Endothelial cell of umbilical vein (primary cell): ENCODE data around the gene GRM7. TPM values are rescaled to one million over a fixed set of nuclear protein-coding genes. Genes with fewer than 3 reads are reported as not detected.

Experiments used
- BruUV-seq: library from RNA; stranded (reverse); fragments of 400-500 nt; replicated peaks from 2 replicates; lab custom pipeline; 2021; lab: Mats Ljungman, UMichigan
- CTCF ChIA-PET: fragments of 300-600, 350-600 bp; sonication (Branson Sonifier 250); formaldehyde crosslinking; loops from one replicate; lab custom pipeline; 2021; ENCODE audit warnings: antibody characterized with exemption, inconsistent platforms; lab: Charles Lee
- POLR2A ChIA-PET: fragments of 300-600, 350-600 bp; sonication (Branson Sonifier 250); formaldehyde crosslinking; loops from one replicate; lab custom pipeline; 2021; ENCODE audit warnings: antibody characterized with exemption, inconsistent platforms; lab: Charles Lee
- DNase-seq: peaks from one replicate; pipeline ENCODE4 v3.0.0-alpha.2; 2011; ENCODE audit warnings: low read depth, low spot score
- FAIRE-seq: peaks from 2 replicates; lab custom pipeline; 2011; peaks lifted over from hg19 to GRCh38; lab: Jason Lieb, UNC
- H2AFZ ChIP-seq: 2 replicates; pipeline ENCODE4 v1.6.0; 2012; ENCODE audit warnings: low read depth, low read length, control low read depth, inconsistent platforms
- H3K27ac ChIP-seq: 2 replicates; pipeline ENCODE4 v1.5.1; 2011; ENCODE audit warnings: low read depth, mild to moderate bottlenecking, control low read depth, low read length, moderate library complexity; ENCODE audit not compliant: insufficient read depth
- H3K27me3 ChIP-seq, 2 experiments: 2 replicates each; pipeline versions ENCODE4 v1.6.0 to v1.6.1; 2011; ENCODE audit warnings: low read length in 2 of 2, mixed read lengths in 1 of 2; ENCODE audit not compliant: control insufficient read depth in 2 of 2, insufficient read depth in 2 of 2
- H3K36me3 ChIP-seq, 2 experiments: 2 replicates in 1 of 2; 3 replicates in 1 of 2; pipeline ENCODE4 v1.5.1; 2011; ENCODE audit warnings: low read length in 2 of 2, mild to moderate bottlenecking in 1 of 2, moderate library complexity in 1 of 2; ENCODE audit not compliant: control insufficient read depth in 2 of 2, insufficient read depth in 2 of 2; ENCODE audit errors: extremely low read depth in 1 of 2
- H3K4me1 ChIP-seq: 3 replicates; pipeline ENCODE4 v1.5.1; 2011; ENCODE audit warnings: mild to moderate bottlenecking, low read length; ENCODE audit not compliant: control insufficient read depth, insufficient read depth; ENCODE audit errors: extremely low read depth
- H3K4me2 ChIP-seq: 2 replicates; pipeline ENCODE4 v1.6.1; 2011; ENCODE audit warnings: low read length, control low read depth, mixed read lengths; ENCODE audit not compliant: insufficient read depth
- H3K4me3 ChIP-seq, 3 experiments: fragments of 200-600 bp in 1 of 3; sonication (generic), shearing (Covaris generic) in 1 of 3; replicated peaks in 1 of 3; 2 replicates each; pipeline ENCODE4 v1.5.1; 2011 to 2016; ENCODE audit warnings: control low read depth in 3 of 3, low read length in 3 of 3, mild to moderate bottlenecking in 2 of 3, inconsistent platforms in 1 of 3, low read depth in 1 of 3, moderate library complexity in 1 of 3; ENCODE audit not compliant: insufficient read depth in 1 of 3
- H3K79me2 ChIP-seq: 2 replicates; pipeline ENCODE4 v1.6.0; 2012; ENCODE audit warnings: low read length, inconsistent platforms; ENCODE audit not compliant: control insufficient read depth, insufficient read depth
- H3K9ac ChIP-seq: replicated peaks from 2 replicates; pipeline ENCODE3; 2011; ENCODE audit warnings: low read length, control low read depth; ENCODE audit not compliant: insufficient read depth; ENCODE audit errors: extremely low read depth
- H3K9me1 ChIP-seq: replicated peaks from 3 replicates; pipeline ENCODE4 v1.6.0; 2011; ENCODE audit warnings: mild to moderate bottlenecking, low read length; ENCODE audit not compliant: control insufficient read depth, insufficient read depth; ENCODE audit errors: extremely low read depth
- H3K9me3 ChIP-seq: replicated peaks from 2 replicates; pipeline ENCODE4 v1.5.1; 2012; ENCODE audit warnings: low read length, inconsistent platforms; ENCODE audit not compliant: control insufficient read depth, insufficient read depth
- H4K20me1 ChIP-seq: replicated peaks from 2 replicates; pipeline ENCODE3; 2011; ENCODE audit warnings: mild to moderate bottlenecking, low read length; ENCODE audit not compliant: control insufficient read depth, insufficient read depth; ENCODE audit errors: extremely low read depth
- CTCF ChIP-seq, 2 donors: IDR thresholded peaks; 1 replicate in 1 of 2; 2 replicates in 1 of 2; pipeline ENCODE4 v1.5.1; 2011; ENCODE audit warnings: low read length in 2 of 2, mild to moderate bottlenecking in 2 of 2, moderate library complexity in 2 of 2, control low read depth in 1 of 2, inconsistent platforms in 1 of 2, low read depth in 1 of 2; ENCODE audit not compliant: insufficient read depth in 1 of 2; ENCODE audit errors: extremely low read depth in 1 of 2
- EZH2 ChIP-seq: IDR thresholded peaks from 2 replicates; pipeline ENCODE4 v1.6.1; 2012; ENCODE audit warnings: borderline replicate concordance, low read depth, mild to moderate bottlenecking, moderate library complexity, low read length, inconsistent platforms; ENCODE audit not compliant: severe bottlenecking
- FOS ChIP-seq: IDR thresholded peaks from 2 replicates; pipeline ENCODE4 v1.6.1; 2011; ENCODE audit warnings: mild to moderate bottlenecking, low read length, moderate library complexity, borderline replicate concordance; ENCODE audit not compliant: insufficient read depth
- GATA2 ChIP-seq: IDR thresholded peaks from 2 replicates; pipeline ENCODE4 v1.7.0; 2011; ENCODE audit warnings: low read depth, mild to moderate bottlenecking, moderate library complexity, mixed read lengths, low read length; ENCODE audit not compliant: insufficient read length, insufficient read depth
- JUN ChIP-seq: IDR thresholded peaks from 2 replicates; pipeline ENCODE4 v1.6.1; 2011; ENCODE audit warnings: borderline replicate concordance, low read depth; ENCODE audit not compliant: insufficient read length, insufficient read depth
- MAX ChIP-seq: IDR thresholded peaks from 2 replicates; pipeline ENCODE4 v1.6.1; 2011; ENCODE audit not compliant: insufficient read depth, insufficient read length
- MYC ChIP-seq: IDR thresholded peaks from one replicate; pipeline ENCODE4 v1.6.1; 2011; ENCODE audit warnings: mild to moderate bottlenecking, low read depth, low read length
- POLR2A ChIP-seq: IDR thresholded peaks from 2 replicates; pipeline ENCODE4 v1.6.1; 2012; ENCODE audit warnings: low read depth, mild to moderate bottlenecking, control low read depth, low read length
- POLR2AphosphoS5 ChIP-seq: IDR thresholded peaks from 2 replicates; pipeline ENCODE4 v1.6.1; 2012; ENCODE audit warnings: low read depth, mild to moderate bottlenecking, control low read depth, low read length, moderate library complexity; ENCODE audit not compliant: insufficient read depth
- dilution Hi-C: fragments of 300-500 bp; cut with MboI; formaldehyde crosslinking; loops from one replicate; pipeline ENCODE4 v1.15.0; 2019; ENCODE audit warnings: low sequenced_read_pairs; ENCODE audit not compliant: extremely low pct_ligation_motif_present
- intact Hi-C: fragments of 100-400 bp; cut with micrococcal nuclease; formaldehyde crosslinking; loops from one replicate; pipeline ENCODE4 v1.10.0; 2022
- polyA plus RNA-seq, 4 experiments: library from polyadenylated mRNA; depleted of rRNA in 3 of 4; stranded (reverse) in 3 of 4; unstranded in 1 of 4; fragments of >200 nt; gene quantifications; 2 replicates each; pipeline versions ENCODE4 v1.2.1 to v1.2.3, GENCODE V29; 2011 to 2012; ENCODE audit warnings: missing spikeins in 1 of 4
- total RNA-seq: library from RNA; stranded (reverse); gene quantifications from 2 replicates; pipeline ENCODE4 v1.2.3, GENCODE V29; 2021

GRM7 gene
- total and polyA plus RNA-seq, 2 donors (not counting 3 experiments of a cell fraction or from before 2014, with no cell fraction given), result 0.12 TPM; not detected in 1

- dilution Hi-C loops, result no loop called here
These were observed 676.0 kb downstream of the GRM7 start for GRCh38 chr3:7536921-7537320.

More at GRCh38 chr3:7536921-7537320, 676.0 kb downstream of the GRM7 start:
- no TSS peak for BruUV-seq
- Histone ChIP-seq H3K4me2 (no peak overlapping the region), H3K36me3 (no peaks in the 10 kb centered on the region), H4K20me1 (no peaks in the 10 kb centered on the region), H3K27ac (no peak overlapping the region), H3K4me1 (no peaks in the 10 kb centered on the region), H3K4me3 (no peak overlapping the region), H3K79me2 (no peaks in the 10 kb centered on the region), H3K9ac (no peak overlapping the region), H3K9me1 (no peaks in the 10 kb centered on the region), H3K9me3 (no peaks in the 10 kb centered on the region), H3K27me3 (no peaks in the 10 kb centered on the region), H2AFZ (no peak overlapping the region)
- ChIA-PET POLR2A (interaction anchor here (0.6 kb wide), 1 partner anchor 306 kb away, joined by 3 read pairs; no protein-coding TSS in a partner anchor), CTCF (no interaction called here)
- FAIRE-seq (no peak), DNase-seq (no peak)
- no peak for TF ChIP-seq MYC
- TF ChIP-seq POLR2A, result no peak
- TF ChIP-seq POLR2AphosphoS5, result no peak
- TF ChIP-seq GATA2, result no peak
- no peak for TF ChIP-seq JUN
- TF ChIP-seq EZH2, result no peak
- TF ChIP-seq CTCF (IDR thresholded peaks at IDR 0.05; ENCODE audit: extremely low read depth in 1 of 2, insufficient read depth in 1 of 2, low read depth in 1 of 2, low read length in 2 of 2), result no peak
- TF ChIP-seq MAX, result no peak
- no peak for TF ChIP-seq FOS
- intact Hi-C loops, result no loop called here
